HFFc6 (cell line): ENCODE results near the gene RRP36. TPM values are rescaled to one million over a fixed set of nuclear protein-coding genes. Genes with fewer than 3 reads are reported as not detected.

Experiments
- DNase-seq: peaks from one replicate; pipeline ENCODE4 v3.0.0-alpha.2; 2018
- H3K27ac Mint-ChIP-seq: 2 replicates; pipeline ENCODE4 v1.8.0; 2020; ENCODE audit warnings: mild to moderate bottlenecking, mixed read lengths
- H3K27me3 Mint-ChIP-seq: 2 replicates; pipeline ENCODE4 v1.8.0; 2021; ENCODE audit warnings: mild to moderate bottlenecking, moderate library complexity, mixed read lengths; ENCODE audit not compliant: insufficient read depth
- H3K36me3 Mint-ChIP-seq: 2 replicates; pipeline ENCODE4 v1.8.0; 2021; ENCODE audit warnings: low read depth, mixed read lengths
- H3K4me1 Mint-ChIP-seq: 2 replicates; pipeline ENCODE4 v1.8.0; 2020; ENCODE audit warnings: low read depth, mixed read lengths
- H3K4me3 Mint-ChIP-seq: 2 replicates; pipeline ENCODE4 v1.8.0; 2020; ENCODE audit warnings: mild to moderate bottlenecking, moderate library complexity, mixed read lengths
- H3K9me3 Mint-ChIP-seq: 2 replicates; pipeline ENCODE4 v1.8.0; 2020; ENCODE audit warnings: mild to moderate bottlenecking, mixed read lengths
- total RNA-seq, 6 experiments: library from RNA; stranded (reverse); fragmentation: NEBNext Ultra II Directional; extraction: Animal tissue kit (Norgen Biotek cat#: 25700); gene quantifications; 2 replicates in 1 of 6; 3 replicates in 5 of 6; pipeline ENCODE4 v1.2.3, GENCODE V29; 2021
- TF ChIP-seq, protein P1 (sequence below): fragments of 200-600 bp; sonication (generic); IDR thresholded peaks from 2 replicates; pipeline ENCODE4 v1.5.0; 2021; ENCODE audit warnings: antibody characterized with exemption, mild to moderate bottlenecking

RRP36 gene
- total RNA-seq, 6 experiments from 2014 or later, result 85.0 to 101 (median 96.4) TPM

DNA sequence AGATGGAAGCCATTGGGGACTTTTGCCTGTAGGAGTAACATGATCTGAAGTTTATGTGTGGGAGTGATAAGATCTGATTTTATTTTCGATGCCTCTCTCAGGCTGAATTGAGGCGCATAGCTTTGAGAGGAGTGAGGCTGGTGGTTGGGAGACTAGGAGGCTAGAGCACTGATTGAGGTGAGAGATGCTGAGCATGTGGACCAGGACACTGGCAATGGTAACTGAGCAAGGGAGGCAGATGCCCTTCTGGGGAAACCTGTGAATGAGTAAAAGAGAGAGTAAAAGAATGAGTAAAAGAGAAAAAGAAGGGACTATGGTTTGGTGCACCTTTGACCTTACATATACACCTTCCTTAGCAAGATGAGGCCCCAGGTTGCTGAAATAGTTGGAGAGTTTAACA lies 3.0 kb downstream of the RRP36 start:
- H3K4me3 Mint-ChIP-seq, result peak overlapping the region; percentile 27
- H3K4me1 Mint-ChIP-seq, result peaks cover 22% of the 10 kb centered on the region
- H3K9me3 Mint-ChIP-seq, result no peaks in the 10 kb centered on the region
- DNase-seq, result no peak
- no peaks in the 10 kb centered on the region; the same call in 1 of the 2 replicates for H3K27me3 Mint-ChIP-seq
- TF ChIP-seq, protein P1, sequence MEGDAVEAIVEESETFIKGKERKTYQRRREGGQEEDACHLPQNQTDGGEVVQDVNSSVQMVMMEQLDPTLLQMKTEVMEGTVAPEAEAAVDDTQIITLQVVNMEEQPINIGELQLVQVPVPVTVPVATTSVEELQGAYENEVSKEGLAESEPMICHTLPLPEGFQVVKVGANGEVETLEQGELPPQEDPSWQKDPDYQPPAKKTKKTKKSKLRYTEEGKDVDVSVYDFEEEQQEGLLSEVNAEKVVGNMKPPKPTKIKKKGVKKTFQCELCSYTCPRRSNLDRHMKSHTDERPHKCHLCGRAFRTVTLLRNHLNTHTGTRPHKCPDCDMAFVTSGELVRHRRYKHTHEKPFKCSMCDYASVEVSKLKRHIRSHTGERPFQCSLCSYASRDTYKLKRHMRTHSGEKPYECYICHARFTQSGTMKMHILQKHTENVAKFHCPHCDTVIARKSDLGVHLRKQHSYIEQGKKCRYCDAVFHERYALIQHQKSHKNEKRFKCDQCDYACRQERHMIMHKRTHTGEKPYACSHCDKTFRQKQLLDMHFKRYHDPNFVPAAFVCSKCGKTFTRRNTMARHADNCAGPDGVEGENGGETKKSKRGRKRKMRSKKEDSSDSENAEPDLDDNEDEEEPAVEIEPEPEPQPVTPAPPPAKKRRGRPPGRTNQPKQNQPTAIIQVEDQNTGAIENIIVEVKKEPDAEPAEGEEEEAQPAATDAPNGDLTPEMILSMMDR, result no peak
- H3K27ac Mint-ChIP-seq, result peak overlapping the region; percentile 42
- H3K36me3 Mint-ChIP-seq, result peaks cover 27% of the 10 kb centered on the region

DNA sequence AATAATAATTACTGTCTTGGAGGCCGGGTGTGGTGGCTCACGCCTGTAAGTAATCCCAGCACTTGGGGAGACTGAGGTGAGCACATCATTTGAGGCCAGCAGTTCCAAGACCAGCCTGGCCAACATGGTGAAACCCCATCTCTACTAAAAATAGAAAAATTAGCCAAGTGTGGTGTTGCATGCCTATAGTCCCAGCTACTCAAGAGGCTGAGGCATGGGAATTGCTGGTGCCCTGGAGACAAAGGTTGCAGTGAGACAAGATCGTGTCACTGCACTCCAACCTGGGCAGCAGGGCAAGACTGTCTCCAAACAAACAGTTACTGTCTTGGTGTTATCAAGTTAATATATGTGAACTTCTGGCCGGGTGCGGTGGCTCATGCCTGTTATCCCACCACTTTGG lies 4.9 kb downstream of the RRP36 start:
- peaks cover 27% of the 10 kb centered on the region for H3K36me3 Mint-ChIP-seq
- TF ChIP-seq, protein P1, result no peak
- DNase-seq, result no peak
- H3K27me3 Mint-ChIP-seq, result no peaks in the 10 kb centered on the region; the same call in 1 of the 2 replicates
- H3K27ac Mint-ChIP-seq, result no peak overlapping the region
- peaks cover 10% of the 10 kb centered on the region for H3K4me1 Mint-ChIP-seq
- no peaks in the 10 kb centered on the region for H3K9me3 Mint-ChIP-seq
- no peak overlapping the region for H3K4me3 Mint-ChIP-seq

DNA sequence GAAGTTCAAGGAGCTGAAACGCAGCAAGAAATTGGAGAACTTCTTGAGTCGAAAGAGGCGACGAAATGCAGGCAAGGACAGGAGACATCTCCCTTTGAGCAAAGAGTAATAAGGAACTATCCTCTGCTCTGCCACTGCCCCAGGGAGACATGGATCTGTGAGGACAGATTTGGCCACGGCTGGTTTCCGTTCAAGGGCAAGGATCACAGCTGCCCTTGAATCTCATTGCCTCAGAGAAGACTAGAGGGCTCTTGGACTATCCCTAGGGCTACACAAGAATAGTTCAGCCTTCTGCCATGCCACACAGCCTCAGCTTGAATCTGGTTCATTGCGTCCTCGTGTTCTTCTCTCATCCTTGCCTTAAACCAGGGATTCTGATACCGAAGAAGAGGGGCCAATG lies 7.7 kb downstream of the RRP36 start:
- TF ChIP-seq, protein P1, result no peak
- H3K4me1 Mint-ChIP-seq, result peaks cover 6% of the 10 kb centered on the region
- 0 out of 2 replicates have a peak, but pooled peaks cover 2% of the 10 kb centered on the region for H3K27me3 Mint-ChIP-seq
- no peak overlapping the region for H3K4me3 Mint-ChIP-seq
- no peak for DNase-seq
- no peak overlapping the region for H3K27ac Mint-ChIP-seq
- peaks cover 34% of the 10 kb centered on the region for H3K36me3 Mint-ChIP-seq
- no peaks in the 10 kb centered on the region for H3K9me3 Mint-ChIP-seq

DNA sequence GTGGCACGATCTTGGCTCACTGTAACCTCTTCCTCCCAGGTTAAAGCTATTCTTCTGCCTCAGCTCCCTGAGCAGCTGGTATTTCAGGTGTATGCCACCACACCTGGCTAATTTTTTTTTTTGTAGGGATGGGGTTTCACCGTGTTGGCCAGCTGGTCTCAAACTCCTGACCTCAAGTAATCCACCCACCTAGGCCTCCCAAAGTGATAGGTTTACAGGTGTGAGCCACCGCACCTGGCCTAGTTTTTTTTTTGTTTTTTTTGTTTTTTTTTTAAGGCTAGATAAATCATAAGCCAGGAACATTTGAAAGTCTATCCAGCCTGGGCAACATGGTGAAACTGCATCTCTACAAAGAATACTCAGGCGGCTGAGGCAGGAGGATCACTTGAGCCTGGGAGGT lies 10.9 kb downstream of the RRP36 start:
- no peak overlapping the region for H3K27ac Mint-ChIP-seq
- no peak overlapping the region for H3K4me3 Mint-ChIP-seq
- no peak for DNase-seq
- peaks cover 2% of the 10 kb centered on the region; the same call in 1 of the 2 replicates for H3K27me3 Mint-ChIP-seq
- peaks cover 25% of the 10 kb centered on the region for H3K36me3 Mint-ChIP-seq
- no peaks in the 10 kb centered on the region for H3K4me1 Mint-ChIP-seq
- TF ChIP-seq, protein P1, result no peak
- no peaks in the 10 kb centered on the region for H3K9me3 Mint-ChIP-seq

DNA sequence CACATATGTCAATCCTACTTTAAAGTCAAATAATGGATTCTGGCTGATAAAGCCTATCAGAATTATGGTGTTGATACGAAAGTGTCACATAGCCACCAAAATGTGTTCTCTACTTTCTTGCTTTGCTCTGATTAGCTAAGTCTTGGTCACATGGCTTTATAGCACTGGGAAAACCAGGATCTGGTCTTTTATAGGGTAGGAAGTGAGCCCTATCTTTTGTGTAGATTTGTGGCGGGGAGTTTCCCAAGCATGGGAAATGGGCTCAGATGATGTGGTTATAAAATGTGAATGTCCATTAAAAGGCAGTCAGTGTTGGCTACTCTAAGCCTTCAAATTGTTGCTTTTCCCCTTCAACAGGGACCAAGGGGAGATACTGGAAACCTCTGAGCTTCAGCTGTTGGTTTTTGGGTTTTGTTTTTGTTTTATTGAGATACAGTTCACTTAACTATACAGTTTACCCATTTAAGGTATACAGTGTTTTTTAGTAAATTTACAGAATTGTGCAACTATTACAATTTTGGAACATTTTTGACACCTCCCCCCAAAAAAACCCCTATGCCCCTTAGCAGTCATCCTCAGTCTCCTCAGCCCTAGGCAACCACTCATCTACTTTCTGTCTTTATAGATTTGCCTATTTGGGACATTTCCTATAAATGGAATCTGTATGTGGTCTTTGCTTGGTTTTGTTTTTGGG lies 12.2 kb downstream of the RRP36 start:
- no peak for DNase-seq
- Mint-ChIP-seq H3K27me3 (peaks cover 6% of the 10 kb centered on the region; the same call in 1 of the 2 replicates), H3K36me3 (peaks cover 29% of the 10 kb centered on the region), H3K4me3 (no peak overlapping the region), H3K9me3 (no peaks in the 10 kb centered on the region), H3K4me1 (no peaks in the 10 kb centered on the region), H3K27ac (peak overlapping the region; percentile 35)
- TF ChIP-seq, protein P1, result no peak
